ENCODE measurements around the gene COL5A1.

COL5A1 gene

GRCh38 chr9:134770972-134771971, 129.7 kb downstream of the COL5A1 start:
- Mint-ChIP-seq H3K4me1 (ENCODE audit: low read depth) (no peaks in the 10 kb centered on the region), H3K4me3 (no peak overlapping the region), H3K27me3 (no peaks in the 10 kb centered on the region), H3K9me3 (ENCODE audit: low read depth) (no peaks in the 10 kb centered on the region), H3K27ac (no peak overlapping the region), H3K36me3 (no peaks in the 10 kb centered on the region)

- Mint-ChIP-seq H3K9me3 (ENCODE audit: low read depth) (no peaks in the 10 kb centered on the region), H3K27me3 (no peaks in the 10 kb centered on the region), H3K4me3 (no peak overlapping the region), H3K27ac (no peak overlapping the region), H3K4me1 (ENCODE audit: low read depth) (no peaks in the 10 kb centered on the region), H3K36me3 (no peaks in the 10 kb centered on the region)
Observed at GRCh38 chr9:134772331-134772730, 130.7 kb downstream of the COL5A1 start.

GRCh38 chr9:134773842-134774241, 132.2 kb downstream of the COL5A1 start:
- Mint-ChIP-seq H3K4me3 (no peak overlapping the region), H3K36me3 (no peaks in the 10 kb centered on the region), H3K27me3 (no peaks in the 10 kb centered on the region), H3K27ac (no peak overlapping the region), H3K9me3 (ENCODE audit: low read depth) (no peaks in the 10 kb centered on the region), H3K4me1 (ENCODE audit: low read depth) (no peaks in the 10 kb centered on the region)

- H3K9me3 Mint-ChIP-seq (ENCODE audit: low read depth), result no peaks in the 10 kb centered on the region
- no peaks in the 10 kb centered on the region for H3K4me1 Mint-ChIP-seq (ENCODE audit: low read depth)
- no peak overlapping the region for H3K4me3 Mint-ChIP-seq
- H3K36me3 Mint-ChIP-seq, result no peaks in the 10 kb centered on the region
- H3K27ac Mint-ChIP-seq, result no peak overlapping the region
- no peaks in the 10 kb centered on the region for H3K27me3 Mint-ChIP-seq
Observed at GRCh38 chr9:134774410-134774809, 132.8 kb downstream of the COL5A1 start.

- H3K27me3 Mint-ChIP-seq, result no peaks in the 10 kb centered on the region
Observed at GRCh38 chr9:134775081-134775951, 133.7 kb downstream of the COL5A1 start.

GRCh38 chr9:134776080-134776796, 134.6 kb downstream of the COL5A1 start:
- Mint-ChIP-seq H3K4me1 (ENCODE audit: low read depth) (no peaks in the 10 kb centered on the region), H3K9me3 (ENCODE audit: low read depth) (no peaks in the 10 kb centered on the region), H3K27ac (no peak overlapping the region), H3K36me3 (no peaks in the 10 kb centered on the region), H3K4me3 (no peak overlapping the region), H3K27me3 (no peaks in the 10 kb centered on the region)

More at GRCh38 chr9:134775081-134775951, 133.7 kb downstream of the COL5A1 start:
- Mint-ChIP-seq H3K4me3 (no peak overlapping the region), H3K4me1 (ENCODE audit: low read depth) (no peaks in the 10 kb centered on the region), H3K9me3 (ENCODE audit: low read depth) (no peaks in the 10 kb centered on the region), H3K36me3 (no peaks in the 10 kb centered on the region), H3K27ac (no peak overlapping the region)

- Mint-ChIP-seq H3K9me3 (ENCODE audit: low read depth) (no peaks in the 10 kb centered on the region), H3K36me3 (no peaks in the 10 kb centered on the region), H3K4me1 (ENCODE audit: low read depth) (no peaks in the 10 kb centered on the region), H3K27me3 (no peaks in the 10 kb centered on the region), H3K27ac (no peak overlapping the region), H3K4me3 (no peak overlapping the region)
Observed at GRCh38 chr9:134777153-134777552, 135.6 kb downstream of the COL5A1 start.

GRCh38 chr9:134778156-134778555, 136.6 kb downstream of the COL5A1 start:
- Mint-ChIP-seq H3K4me3 (no peak overlapping the region), H3K36me3 (no peaks in the 10 kb centered on the region), H3K4me1 (ENCODE audit: low read depth) (no peaks in the 10 kb centered on the region)

GRCh38 chr9:134778841-134779411, 137.3 kb downstream of the COL5A1 start:
- H3K9me3 Mint-ChIP-seq (ENCODE audit: low read depth), result no peaks in the 10 kb centered on the region
- no peaks in the 10 kb centered on the region for H3K4me1 Mint-ChIP-seq (ENCODE audit: low read depth)
- H3K27me3 Mint-ChIP-seq, result no peaks in the 10 kb centered on the region
- H3K4me3 Mint-ChIP-seq, result no peak overlapping the region
- H3K36me3 Mint-ChIP-seq, result no peaks in the 10 kb centered on the region
- no peak overlapping the region for H3K27ac Mint-ChIP-seq

More at GRCh38 chr9:134778156-134778555, 136.6 kb downstream of the COL5A1 start:
- no peaks in the 10 kb centered on the region for H3K9me3 Mint-ChIP-seq (ENCODE audit: low read depth)
- no peaks in the 10 kb centered on the region for H3K27me3 Mint-ChIP-seq
- H3K27ac Mint-ChIP-seq, result no peak overlapping the region

- Mint-ChIP-seq H3K36me3 (no peaks in the 10 kb centered on the region), H3K27me3 (no peaks in the 10 kb centered on the region), H3K4me3 (no peak overlapping the region), H3K4me1 (ENCODE audit: low read depth) (no peaks in the 10 kb centered on the region), H3K27ac (no peak overlapping the region), H3K9me3 (ENCODE audit: low read depth) (no peaks in the 10 kb centered on the region)
Observed at GRCh38 chr9:134779640-134780039, 138.0 kb downstream of the COL5A1 start.

GRCh38 chr9:134781591-134782302, 140.1 kb downstream of the COL5A1 start:
- no peaks in the 10 kb centered on the region for H3K36me3 Mint-ChIP-seq
- no peak overlapping the region for H3K4me3 Mint-ChIP-seq

GRCh38 chr9:134782921-134783698, 141.5 kb downstream of the COL5A1 start:
- Mint-ChIP-seq H3K27ac (no peak overlapping the region), H3K9me3 (ENCODE audit: low read depth) (no peaks in the 10 kb centered on the region), H3K4me3 (no peak overlapping the region)

More at GRCh38 chr9:134781591-134782302, 140.1 kb downstream of the COL5A1 start:
- Mint-ChIP-seq H3K4me1 (ENCODE audit: low read depth) (no peaks in the 10 kb centered on the region), H3K9me3 (ENCODE audit: low read depth) (no peaks in the 10 kb centered on the region), H3K27ac (no peak overlapping the region), H3K27me3 (no peaks in the 10 kb centered on the region)

GRCh38 chr9:134783699-134784039, 142.1 kb downstream of the COL5A1 start:
- no peaks in the 10 kb centered on the region for H3K9me3 Mint-ChIP-seq (ENCODE audit: low read depth)
- H3K4me1 Mint-ChIP-seq (ENCODE audit: low read depth), result no peaks in the 10 kb centered on the region
- no peak overlapping the region for H3K4me3 Mint-ChIP-seq
- peaks cover 1% of the 10 kb centered on the region for H3K27me3 Mint-ChIP-seq
- no peaks in the 10 kb centered on the region for H3K36me3 Mint-ChIP-seq
- H3K27ac Mint-ChIP-seq, result no peak overlapping the region

More at GRCh38 chr9:134782921-134783698, 141.5 kb downstream of the COL5A1 start:
- Mint-ChIP-seq H3K36me3 (no peaks in the 10 kb centered on the region), H3K4me1 (ENCODE audit: low read depth) (no peaks in the 10 kb centered on the region), H3K27me3 (peaks cover 1% of the 10 kb centered on the region)

Measured in activated naive CD8-positive, alpha-beta T cell (primary cell).